Gastroesophageal sphincter (tissue), 4 donors: ENCODE results near the gene PCNA. TPM values are rescaled to one million over a fixed set of nuclear protein-coding genes. Genes with fewer than 3 reads are reported as not detected.
A peak's percentile ranks its signal among the peaks of the same experiment; 100 is the strongest.
"Not testable (repeated sequence)": the region's sequence is repeated elsewhere in the genome, so short reads cannot be mapped to it uniquely, and the experiment has no call there.

ENCODE experiments used
- ATAC-seq: fragments of 150-250 bp; one replicate; pipeline ENCODE4 v1.9.1; 2016; ENCODE audit warnings: mild to moderate bottlenecking, moderate library complexity
- H3K27ac ChIP-seq, 4 donors: fragments of 200-600 bp; sonication (generic) in 3 of 4; 1 replicate in 3 of 4; 2 replicates in 1 of 4; pipeline ENCODE4 v1.5.1; 2016 to 2019
- H3K27me3 ChIP-seq: fragments of 200-600 bp; sonication (generic); one replicate; pipeline ENCODE4 v1.5.1; 2019
- H3K36me3 ChIP-seq, 2 donors: fragments of 200-600 bp; sonication (generic); one replicate each; pipeline ENCODE4 v1.5.1; 2019; ENCODE audit warnings: control low read depth in 1 of 2
- H3K4me1 ChIP-seq, 3 donors: fragments of 200-600 bp; sonication (generic); 1 replicate in 2 of 3; 2 replicates in 1 of 3; pipeline ENCODE4 v1.5.1; 2016 to 2019; ENCODE audit warnings: control low read depth in 2 of 3
- H3K4me3 ChIP-seq, 2 donors: fragments of 200-600 bp; sonication (generic); one replicate each; pipeline ENCODE4 v1.5.1; 2019; ENCODE audit warnings: mild to moderate bottlenecking in 1 of 2, moderate library complexity in 1 of 2
- H3K9me3 ChIP-seq, 3 donors: fragments of 200-600 bp; sonication (generic); one replicate each; pipeline ENCODE4 v1.5.1; 2017 to 2019; ENCODE audit warnings: control low read depth in 2 of 3
- EP300 ChIP-seq: sonication (generic); formaldehyde crosslinking; IDR thresholded peaks from one replicate; pipeline ENCODE4 v1.6.1; 2017; ENCODE audit warnings: antibody characterized with exemption, mild to moderate bottlenecking
- POLR2A ChIP-seq, 2 donors: fragments of 450-650 bp; IDR thresholded peaks; one replicate each; pipeline ENCODE4 v1.6.1; 2017; ENCODE audit warnings: antibody characterized with exemption in 2 of 2, mild to moderate bottlenecking in 2 of 2, moderate library complexity in 1 of 2
- POLR2AphosphoS5 ChIP-seq: sonication (generic); formaldehyde crosslinking; IDR thresholded peaks from one replicate; pipeline ENCODE4 v1.6.1; 2017; ENCODE audit warnings: antibody characterized with exemption
- WGBS, 2 donors: methylation state at CpG; one replicate each; pipeline ENCODE4 v1.1.5; 2018; ENCODE audit warnings: low coverage in 1 of 2; 5-methylcytosine and 5-hydroxymethylcytosine counted together
- total RNA-seq, 4 donors: library from RNA; depleted of rRNA; stranded (reverse); fragments of >200 nt; gene quantifications; one replicate each; pipeline ENCODE4 v1.1.0, GENCODE V29; 2016
- TF ChIP-seq, protein P1 (sequence below), 4 experiments: fragments of 200-600 bp in 2 of 4; fragments of 450-650 bp in 2 of 4; sonication (generic) in 1 of 4; IDR thresholded peaks; one replicate each; pipeline ENCODE4 v1.5.1; 2017 to 2019; ENCODE audit warnings: antibody characterized with exemption in 4 of 4, mild to moderate bottlenecking in 2 of 4, moderate library complexity in 2 of 4

Gene PCNA
- total RNA-seq, 4 donors from 2014 or later, result 21.9 to 52.8 (median 39.2) TPM

GRCh38 chr20:5085380-5085779 lies 34.4 kb downstream of the PCNA start:
- H3K4me1 ChIP-seq, result no peaks in the 10 kb centered on the region
- no peaks in the 10 kb centered on the region for H3K9me3 ChIP-seq
- 63% methylated on average over 4 of the region's 4 CpGs; no CpG with 5 or more reads in 1 of the 2 donors for WGBS, 2 donors
- no peaks in the 10 kb centered on the region for H3K36me3 ChIP-seq
- TF ChIP-seq, protein P1, sequence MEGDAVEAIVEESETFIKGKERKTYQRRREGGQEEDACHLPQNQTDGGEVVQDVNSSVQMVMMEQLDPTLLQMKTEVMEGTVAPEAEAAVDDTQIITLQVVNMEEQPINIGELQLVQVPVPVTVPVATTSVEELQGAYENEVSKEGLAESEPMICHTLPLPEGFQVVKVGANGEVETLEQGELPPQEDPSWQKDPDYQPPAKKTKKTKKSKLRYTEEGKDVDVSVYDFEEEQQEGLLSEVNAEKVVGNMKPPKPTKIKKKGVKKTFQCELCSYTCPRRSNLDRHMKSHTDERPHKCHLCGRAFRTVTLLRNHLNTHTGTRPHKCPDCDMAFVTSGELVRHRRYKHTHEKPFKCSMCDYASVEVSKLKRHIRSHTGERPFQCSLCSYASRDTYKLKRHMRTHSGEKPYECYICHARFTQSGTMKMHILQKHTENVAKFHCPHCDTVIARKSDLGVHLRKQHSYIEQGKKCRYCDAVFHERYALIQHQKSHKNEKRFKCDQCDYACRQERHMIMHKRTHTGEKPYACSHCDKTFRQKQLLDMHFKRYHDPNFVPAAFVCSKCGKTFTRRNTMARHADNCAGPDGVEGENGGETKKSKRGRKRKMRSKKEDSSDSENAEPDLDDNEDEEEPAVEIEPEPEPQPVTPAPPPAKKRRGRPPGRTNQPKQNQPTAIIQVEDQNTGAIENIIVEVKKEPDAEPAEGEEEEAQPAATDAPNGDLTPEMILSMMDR (IDR thresholded peaks at IDR 0.05), result no peak
- no peak for TF ChIP-seq POLR2A (IDR thresholded peaks at IDR 0.05)
- TF ChIP-seq EP300, result no peak
- ATAC-seq, result no peak
- no peaks in the 10 kb centered on the region for H3K27me3 ChIP-seq
- no peak overlapping the region for H3K4me3 ChIP-seq
- H3K27ac ChIP-seq, result no peak overlapping the region

GRCh38 chr20:5080384-5080877 lies 39.3 kb downstream of the PCNA start:
- WGBS, 2 donors, result 60 to 83% methylated on average over 1 to 7 of the region's 10 CpGs
- peak; percentile 71 for ATAC-seq
- H3K27ac ChIP-seq, result peak overlapping the region in 2 of 4 donors; percentile 28 to 61

DNA sequence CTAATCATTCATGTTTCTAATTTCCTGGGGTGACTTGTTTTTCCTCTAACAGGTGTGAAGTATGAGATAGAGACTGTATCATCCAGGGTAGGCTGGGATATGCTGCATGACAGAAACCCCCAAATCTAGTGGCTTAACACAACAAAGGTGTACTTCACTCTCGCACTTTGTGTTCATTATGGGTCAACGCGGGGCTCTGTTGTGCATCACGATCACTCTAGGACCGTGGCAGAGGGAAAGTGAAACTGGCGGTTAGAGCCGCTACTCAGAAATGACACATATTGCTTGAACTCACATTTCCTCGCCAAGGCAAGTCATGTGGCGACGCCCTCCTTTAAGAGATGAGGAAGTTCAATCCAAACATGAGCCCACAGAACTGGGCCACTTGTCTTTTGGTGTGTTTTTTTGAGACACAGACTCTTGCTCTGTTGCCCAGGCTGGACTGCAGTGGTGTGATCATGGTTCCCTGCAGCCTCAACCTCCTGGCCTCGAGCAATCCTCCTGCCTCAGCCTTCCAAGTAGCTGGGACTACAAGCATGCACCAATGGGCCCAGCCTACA lies 41.3 kb downstream of the PCNA start:
- H3K4me1 ChIP-seq, result peaks cover 0 to 23% (median 2%) of the 10 kb centered on the region in 3 donors
- 28 to 83% methylated on average over 8 to 11 of the region's 11 CpGs for WGBS, 2 donors
- no peaks in the 10 kb centered on the region for H3K27me3 ChIP-seq
- peak; percentile 54 for TF ChIP-seq POLR2AphosphoS5
- TF ChIP-seq, protein P1 (IDR thresholded peaks at IDR 0.05), result no peak
- TF ChIP-seq POLR2A (IDR thresholded peaks at IDR 0.05), result peak in 1 of 2 donors; percentile 20
- peak overlapping the region; percentile 21 to 68 (median 48) for H3K27ac ChIP-seq
- no peaks in the 10 kb centered on the region for H3K9me3 ChIP-seq
- ATAC-seq, result peak; percentile 76
- no peaks in the 10 kb centered on the region for H3K36me3 ChIP-seq
- peak overlapping the region; percentile 19 to 36 for H3K4me3 ChIP-seq

More at GRCh38 chr20:5080384-5080877, 39.3 kb downstream of the PCNA start:
- Histone ChIP-seq H3K4me3 (no peak overlapping the region), H3K9me3 (no peaks in the 10 kb centered on the region), H3K36me3 (no peaks in the 10 kb centered on the region), H3K27me3 (no peaks in the 10 kb centered on the region), H3K4me1 (peaks cover 0 to 16% (median 0%) of the 10 kb centered on the region in 3 donors)
- TF ChIP-seq POLR2AphosphoS5, result peak; percentile 21
- no peak for TF ChIP-seq EP300

DNA sequence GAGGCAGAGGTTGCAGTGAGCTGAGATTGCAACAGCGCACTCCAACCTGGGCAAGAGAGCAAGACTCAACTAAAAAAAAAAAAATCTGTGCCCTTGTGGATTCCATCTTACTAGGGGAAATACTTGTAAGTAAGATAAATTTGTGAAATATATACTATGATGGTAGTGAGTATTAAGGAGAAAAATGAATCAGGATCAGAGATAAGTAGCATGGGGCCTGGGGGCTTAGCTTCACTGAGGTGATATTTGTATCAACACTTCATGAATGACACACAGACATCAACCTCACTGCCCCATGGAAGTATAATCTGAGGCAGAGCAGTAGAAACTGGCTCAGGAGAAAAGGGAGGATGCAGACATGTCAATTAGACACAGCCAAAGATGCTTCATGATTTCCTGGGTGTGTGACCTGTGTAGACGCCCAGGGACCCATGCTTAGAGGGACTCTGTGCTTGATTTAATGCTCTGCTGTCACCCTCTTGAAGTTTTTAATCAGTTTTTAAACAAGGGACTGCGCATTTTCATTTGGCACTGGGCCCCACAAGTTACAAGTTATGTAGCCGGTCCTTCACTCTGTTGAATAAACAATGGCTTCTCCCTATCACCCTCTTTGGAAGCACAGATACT lies 41.9 kb downstream of the PCNA start:
- no peaks in the 10 kb centered on the region for H3K27me3 ChIP-seq
- H3K36me3 ChIP-seq, result no peaks in the 10 kb centered on the region
- no peaks in the 10 kb centered on the region for H3K9me3 ChIP-seq
- ATAC-seq, result no peak
- H3K4me3 ChIP-seq, result peak overlapping the region; percentile 19 to 36
- peak overlapping the region; percentile 21 to 68 (median 48) for H3K27ac ChIP-seq
- TF ChIP-seq POLR2A (IDR thresholded peaks at IDR 0.05) (no peak), POLR2AphosphoS5 (no peak), EP300 (no peak)
- TF ChIP-seq, protein P1 (IDR thresholded peaks at IDR 0.05), result no peak
- H3K4me1 ChIP-seq, result peaks cover 0 to 29% (median 8%) of the 10 kb centered on the region in 3 donors
- 31 to 50% methylated on average over 3 to 4 of the region's 4 CpGs for WGBS, 2 donors

DNA sequence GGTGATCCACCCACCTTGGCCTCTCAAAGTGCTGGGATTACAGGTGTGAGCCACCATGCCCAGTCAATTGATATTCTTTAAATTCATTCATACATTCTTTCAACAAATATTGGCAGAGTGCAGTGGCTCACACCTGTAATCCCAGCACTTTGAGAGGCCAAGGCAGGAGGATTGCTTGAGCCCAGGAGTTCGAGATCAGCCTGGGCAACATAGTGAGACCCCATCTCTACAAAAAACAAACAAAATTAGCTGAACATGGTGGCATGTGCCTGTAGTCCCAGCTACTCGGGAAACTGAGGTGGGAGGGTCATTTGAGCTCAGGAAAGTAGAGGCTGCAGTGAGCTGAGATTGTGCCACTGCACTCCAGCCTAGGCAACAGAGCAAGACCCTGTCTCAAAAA lies 42.8 kb downstream of the PCNA start:
- peaks cover 0 to 33% (median 9%) of the 10 kb centered on the region in 3 donors for H3K4me1 ChIP-seq
- H3K27ac ChIP-seq, H3K9me3 ChIP-seq, H3K27me3 ChIP-seq, H3K4me3 ChIP-seq, ATAC-seq, H3K36me3 ChIP-seq: not testable (repeated sequence)
- 94% methylated on average over 2 of the region's 2 CpGs; no CpG with 5 or more reads in 1 of the 2 donors for WGBS, 2 donors

- peak overlapping the region in 1 of 4 donors; percentile 57 for H3K27ac ChIP-seq
- no peak overlapping the region for H3K4me3 ChIP-seq
- 90 to 94% methylated on average over 3 of the region's 3 CpGs for WGBS, 2 donors
- H3K4me1 ChIP-seq, result peaks cover 0 to 28% (median 9%) of the 10 kb centered on the region in 3 donors
- H3K27me3 ChIP-seq, result no peaks in the 10 kb centered on the region
- no peak for ATAC-seq
- H3K9me3 ChIP-seq, result no peaks in the 10 kb centered on the region
- TF ChIP-seq POLR2AphosphoS5, result no peak
- H3K36me3 ChIP-seq, result no peaks in the 10 kb centered on the region
Observed at GRCh38 chr20:5074232-5074674, 45.5 kb downstream of the PCNA start.
